ENCODE results near the gene GMCL2.
A peak's percentile ranks its signal among the peaks of the same experiment; 100 is the strongest.

Gene GMCL2

GRCh38 chr5:178189433-178189832, 2.3 kb upstream of the GMCL2 start:
- no peak for DNase-seq (ENCODE audit: low read depth in 1 of 2, low spot score in 1 of 2)

GRCh38 chr5:178186427-178186826, 744 bp downstream of the GMCL2 start:
- DNase-seq (ENCODE audit: low read depth in 1 of 2, low spot score in 1 of 2): no peak

GRCh38 chr5:178182158-178182876, 4.9 kb downstream of the GMCL2 start:
- DNase-seq (ENCODE audit: low read depth in 1 of 2, low spot score in 1 of 2): no peak

GRCh38 chr5:178180141-178180863, 6.9 kb downstream of the GMCL2 start:
- DNase-seq (ENCODE audit: low read depth in 1 of 2, low spot score in 1 of 2): no peak

GRCh38 chr5:178177569-178177968, 9.6 kb downstream of the GMCL2 start:
- DNase-seq (ENCODE audit: low read depth in 1 of 2, low spot score in 1 of 2): no peak

GRCh38 chr5:178176791-178177190, 10.4 kb downstream of the GMCL2 start:
- DNase-seq (ENCODE audit: low read depth in 1 of 2, low spot score in 1 of 2): no peak

GRCh38 chr5:178174456-178174855, 12.7 kb downstream of the GMCL2 start:
- DNase-seq (ENCODE audit: low read depth in 1 of 2, low spot score in 1 of 2): no peak

GRCh38 chr5:178170455-178170854, 16.7 kb downstream of the GMCL2 start:
- DNase-seq (ENCODE audit: low read depth in 1 of 2, low spot score in 1 of 2): no peak

- DNase-seq (ENCODE audit: low read depth in 1 of 2, low spot score in 1 of 2): no peak
Observed at GRCh38 chr5:178165581-178165980, 21.6 kb downstream of the GMCL2 start.

GRCh38 chr5:178163772-178164735, 23.1 kb downstream of the GMCL2 start:
- peak; percentile 87 to 93 for DNase-seq (ENCODE audit: low read depth in 1 of 2, low spot score in 1 of 2)

GRCh38 chr5:178162481-178162880, 24.7 kb downstream of the GMCL2 start:
- DNase-seq (ENCODE audit: low read depth in 1 of 2, low spot score in 1 of 2): no peak

GRCh38 chr5:178160176-178160575, 27.0 kb downstream of the GMCL2 start:
- no peak for DNase-seq (ENCODE audit: low read depth in 1 of 2, low spot score in 1 of 2)

- no peak for DNase-seq (ENCODE audit: low read depth in 1 of 2, low spot score in 1 of 2)
Observed at GRCh38 chr5:178155065-178155464, 32.1 kb downstream of the GMCL2 start.

GRCh38 chr5:178153530-178154340, 33.4 kb downstream of the GMCL2 start, which contains the start of gene NHP2:
TSS of gene NHP2 (minus strand) at chr5:178153885. CDS start at chr5:178153817, 68 bp downstream.
- peak; percentile 93 to 96 for DNase-seq (ENCODE audit: low read depth in 1 of 2, low spot score in 1 of 2)

- no peak for DNase-seq (ENCODE audit: low read depth in 1 of 2, low spot score in 1 of 2)
Observed at GRCh38 chr5:178152491-178153444, 34.4 kb downstream of the GMCL2 start.

- no peak for DNase-seq (ENCODE audit: low read depth in 1 of 2, low spot score in 1 of 2)
Observed at GRCh38 chr5:178150977-178151734, 36.0 kb downstream of the GMCL2 start.

GRCh38 chr5:178149199-178149932, 37.8 kb downstream of the GMCL2 start:
- no peak for DNase-seq (ENCODE audit: low read depth in 1 of 2, low spot score in 1 of 2)

GRCh38 chr5:178147406-178147805, 39.8 kb downstream of the GMCL2 start:
- no peak for DNase-seq (ENCODE audit: low read depth in 1 of 2, low spot score in 1 of 2)

All from stimulated activated CD4-positive, alpha-beta T cell treated with anti-CD3 and anti-CD28 coated beads, Interleukin-15, amount 100 ng/mL, for 1 hour (primary cell).